NCI-H345 treated with DMSO at 0.1 percent for 48 hours (cell line): ENCODE data around the gene IARS2.
"Not testable (repeated sequence)": the region's sequence is repeated elsewhere in the genome, so short reads cannot be mapped to it uniquely, and the experiment has no call there.

Source experiments
- DNase-seq: peaks from one replicate; lab custom pipeline; 2025; ENCODE audit not compliant: unreplicated experiment; lab: John Stamatoyannopoulos, UW

IARS2 gene

DNA sequence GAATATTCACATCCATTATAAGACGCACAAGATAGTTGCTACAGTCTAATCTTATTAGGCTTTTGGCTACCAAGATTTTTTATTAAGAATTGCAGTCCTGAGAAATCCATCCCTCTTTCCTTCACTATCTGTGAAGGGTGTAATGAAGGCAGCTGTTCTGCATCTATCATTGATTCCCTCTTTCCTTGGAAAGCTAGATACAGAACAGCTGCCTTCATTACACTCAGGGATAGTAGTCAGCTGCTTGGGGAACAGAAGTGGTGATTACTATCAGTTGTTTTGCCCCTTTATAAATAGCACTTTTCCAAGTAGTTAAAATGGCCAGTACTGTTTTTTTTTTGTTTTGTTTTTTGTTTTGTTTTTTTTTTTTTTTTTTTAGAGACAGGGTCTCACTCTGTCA lies 70.2 kb downstream of the IARS2 start:
- DNase-seq, result no peak

GRCh38 chr1:220164517-220164916 lies 70.6 kb downstream of the IARS2 start:
- DNase-seq, result no peak

GRCh38 chr1:220166853-220167252 lies 72.9 kb downstream of the IARS2 start:
- no peak for DNase-seq

DNA sequence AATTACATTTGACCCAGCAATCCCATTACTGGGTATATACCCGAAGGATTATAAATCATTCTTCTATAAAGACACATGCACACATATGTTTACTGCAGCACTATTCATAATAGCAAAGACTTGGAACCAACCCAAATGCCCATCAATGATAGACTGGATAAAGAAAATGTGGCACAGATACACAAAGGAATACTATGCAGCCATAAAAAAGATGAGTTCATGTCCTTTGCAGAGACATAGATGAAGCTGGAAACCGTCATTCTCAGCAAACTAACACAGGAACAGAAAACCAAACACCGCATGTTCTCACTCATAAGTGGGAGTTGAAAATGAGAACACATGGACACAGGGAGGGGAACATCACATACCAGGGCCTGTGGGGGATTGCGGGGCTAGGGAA lies 76.0 kb downstream of the IARS2 start:
- DNase-seq, result not testable (repeated sequence)

GRCh38 chr1:220170836-220171526 lies 77.0 kb downstream of the IARS2 start:
- no peak for DNase-seq

- DNase-seq, result no peak
Observed at GRCh38 chr1:220176540-220176939, 82.6 kb downstream of the IARS2 start.

- no peak for DNase-seq
Observed at GRCh38 chr1:220182111-220182510, 88.2 kb downstream of the IARS2 start.

GRCh38 chr1:220182656-220183055 lies 88.7 kb downstream of the IARS2 start:
- no peak for DNase-seq

- DNase-seq, result no peak
Observed at GRCh38 chr1:220184506-220184905, 90.6 kb downstream of the IARS2 start.

DNA sequence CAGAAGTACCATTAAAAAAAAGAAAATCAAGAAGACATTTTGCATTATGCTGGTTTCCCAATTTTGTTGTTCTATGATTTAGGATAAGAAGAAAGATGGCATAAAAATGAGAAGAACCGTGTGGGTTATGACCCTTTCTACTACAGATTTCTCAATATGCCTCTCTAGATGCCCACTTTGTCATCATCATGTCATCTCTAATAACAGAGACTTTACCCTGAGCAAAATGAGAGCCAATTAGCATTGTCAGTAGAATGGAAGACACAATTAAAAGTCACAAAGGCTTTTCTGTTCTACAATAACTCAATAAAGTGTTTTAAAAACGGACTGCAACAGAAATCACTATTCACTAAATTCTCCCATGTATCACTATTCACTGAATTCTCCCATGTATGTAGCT lies 92.8 kb downstream of the IARS2 start:
- no peak for DNase-seq

GRCh38 chr1:220188538-220188937 lies 94.6 kb downstream of the IARS2 start:
- no peak for DNase-seq

GRCh38 chr1:220189750-220190347 lies 95.9 kb downstream of the IARS2 start:
- DNase-seq, result no peak

- DNase-seq, result no peak
Observed at GRCh38 chr1:220195701-220196100, 101.8 kb downstream of the IARS2 start.
